Body of pancreas (tissue), 4 donors: Measurements from ENCODE around the gene ABHD16A.

Source experiments
- POLR2A ChIP-seq, 3 donors: fragments of 450-650 bp; IDR thresholded peaks; one replicate each; pipeline ENCODE4 v1.6.1; 2016; ENCODE audit warnings: antibody characterized with exemption in 3 of 3, mild to moderate bottlenecking in 2 of 3
- TF ChIP-seq, protein P1 (sequence below), 7 experiments: fragments of 450-650 bp in 4 of 7; fragments of 200-600 bp in 3 of 7; sonication (generic) in 3 of 7; IDR thresholded peaks; one replicate each; pipeline ENCODE4 v1.5.1; 2016 to 2019; ENCODE audit warnings: antibody characterized with exemption in 7 of 7

DNA sequence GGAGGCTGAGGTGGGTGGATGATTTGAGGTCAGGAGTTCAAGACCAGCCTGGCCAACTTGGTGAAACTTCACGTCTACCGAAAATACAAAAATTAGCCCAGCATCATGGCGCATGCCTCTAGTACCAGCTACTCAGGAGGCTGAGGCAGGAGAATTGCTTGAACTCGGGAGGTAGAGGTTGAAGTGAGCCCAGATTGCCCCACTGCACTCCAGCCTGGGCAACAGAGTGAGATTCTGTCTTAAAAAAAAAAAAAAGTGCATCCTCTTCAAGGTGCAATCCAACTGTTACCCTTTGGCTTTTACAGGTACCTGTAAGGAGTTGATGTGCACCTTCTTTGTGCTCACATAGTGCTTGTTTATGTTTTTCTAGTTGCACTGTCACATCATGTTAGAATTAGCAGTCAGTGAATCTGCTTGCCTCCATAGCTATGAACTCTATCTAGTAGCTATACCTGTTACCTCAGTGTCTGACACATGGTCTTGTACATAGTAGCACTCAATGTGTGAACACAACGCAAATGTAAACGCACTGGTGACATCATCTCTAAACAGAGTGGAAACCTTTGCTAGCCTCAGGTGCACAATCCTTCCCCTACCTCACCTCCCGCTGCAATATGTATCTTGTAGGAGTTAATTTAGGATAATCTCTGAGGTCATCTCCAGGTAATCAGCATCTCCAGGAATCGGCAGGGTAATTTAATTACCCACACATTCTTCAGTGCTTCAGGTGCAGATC lies 46.3 kb upstream of the ABHD16A start:
- TF ChIP-seq, protein P1, sequence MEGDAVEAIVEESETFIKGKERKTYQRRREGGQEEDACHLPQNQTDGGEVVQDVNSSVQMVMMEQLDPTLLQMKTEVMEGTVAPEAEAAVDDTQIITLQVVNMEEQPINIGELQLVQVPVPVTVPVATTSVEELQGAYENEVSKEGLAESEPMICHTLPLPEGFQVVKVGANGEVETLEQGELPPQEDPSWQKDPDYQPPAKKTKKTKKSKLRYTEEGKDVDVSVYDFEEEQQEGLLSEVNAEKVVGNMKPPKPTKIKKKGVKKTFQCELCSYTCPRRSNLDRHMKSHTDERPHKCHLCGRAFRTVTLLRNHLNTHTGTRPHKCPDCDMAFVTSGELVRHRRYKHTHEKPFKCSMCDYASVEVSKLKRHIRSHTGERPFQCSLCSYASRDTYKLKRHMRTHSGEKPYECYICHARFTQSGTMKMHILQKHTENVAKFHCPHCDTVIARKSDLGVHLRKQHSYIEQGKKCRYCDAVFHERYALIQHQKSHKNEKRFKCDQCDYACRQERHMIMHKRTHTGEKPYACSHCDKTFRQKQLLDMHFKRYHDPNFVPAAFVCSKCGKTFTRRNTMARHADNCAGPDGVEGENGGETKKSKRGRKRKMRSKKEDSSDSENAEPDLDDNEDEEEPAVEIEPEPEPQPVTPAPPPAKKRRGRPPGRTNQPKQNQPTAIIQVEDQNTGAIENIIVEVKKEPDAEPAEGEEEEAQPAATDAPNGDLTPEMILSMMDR (IDR thresholded peaks at IDR 0.05) = no peak
- no peak for TF ChIP-seq POLR2A (IDR thresholded peaks at IDR 0.05)
